ENCODE results near the gene ZNF618.

The ZNF618 gene

GRCh38 chr9:114016101-114016500 is 140.0 kb downstream of the ZNF618 start:
- TF ChIP-seq, protein P1, sequence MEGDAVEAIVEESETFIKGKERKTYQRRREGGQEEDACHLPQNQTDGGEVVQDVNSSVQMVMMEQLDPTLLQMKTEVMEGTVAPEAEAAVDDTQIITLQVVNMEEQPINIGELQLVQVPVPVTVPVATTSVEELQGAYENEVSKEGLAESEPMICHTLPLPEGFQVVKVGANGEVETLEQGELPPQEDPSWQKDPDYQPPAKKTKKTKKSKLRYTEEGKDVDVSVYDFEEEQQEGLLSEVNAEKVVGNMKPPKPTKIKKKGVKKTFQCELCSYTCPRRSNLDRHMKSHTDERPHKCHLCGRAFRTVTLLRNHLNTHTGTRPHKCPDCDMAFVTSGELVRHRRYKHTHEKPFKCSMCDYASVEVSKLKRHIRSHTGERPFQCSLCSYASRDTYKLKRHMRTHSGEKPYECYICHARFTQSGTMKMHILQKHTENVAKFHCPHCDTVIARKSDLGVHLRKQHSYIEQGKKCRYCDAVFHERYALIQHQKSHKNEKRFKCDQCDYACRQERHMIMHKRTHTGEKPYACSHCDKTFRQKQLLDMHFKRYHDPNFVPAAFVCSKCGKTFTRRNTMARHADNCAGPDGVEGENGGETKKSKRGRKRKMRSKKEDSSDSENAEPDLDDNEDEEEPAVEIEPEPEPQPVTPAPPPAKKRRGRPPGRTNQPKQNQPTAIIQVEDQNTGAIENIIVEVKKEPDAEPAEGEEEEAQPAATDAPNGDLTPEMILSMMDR (conservative IDR thresholded peaks at IDR 0.05; ENCODE audit: low read depth) = no peak
- ChIA-PET POLR2A (ENCODE audit: low non-redundant PET) (no interaction called here), CTCF (no interaction called here)
- no peak for DNase-seq (ENCODE audit: low spot score)
- H3K27ac ChIP-seq = no peak overlapping the region

DNA sequence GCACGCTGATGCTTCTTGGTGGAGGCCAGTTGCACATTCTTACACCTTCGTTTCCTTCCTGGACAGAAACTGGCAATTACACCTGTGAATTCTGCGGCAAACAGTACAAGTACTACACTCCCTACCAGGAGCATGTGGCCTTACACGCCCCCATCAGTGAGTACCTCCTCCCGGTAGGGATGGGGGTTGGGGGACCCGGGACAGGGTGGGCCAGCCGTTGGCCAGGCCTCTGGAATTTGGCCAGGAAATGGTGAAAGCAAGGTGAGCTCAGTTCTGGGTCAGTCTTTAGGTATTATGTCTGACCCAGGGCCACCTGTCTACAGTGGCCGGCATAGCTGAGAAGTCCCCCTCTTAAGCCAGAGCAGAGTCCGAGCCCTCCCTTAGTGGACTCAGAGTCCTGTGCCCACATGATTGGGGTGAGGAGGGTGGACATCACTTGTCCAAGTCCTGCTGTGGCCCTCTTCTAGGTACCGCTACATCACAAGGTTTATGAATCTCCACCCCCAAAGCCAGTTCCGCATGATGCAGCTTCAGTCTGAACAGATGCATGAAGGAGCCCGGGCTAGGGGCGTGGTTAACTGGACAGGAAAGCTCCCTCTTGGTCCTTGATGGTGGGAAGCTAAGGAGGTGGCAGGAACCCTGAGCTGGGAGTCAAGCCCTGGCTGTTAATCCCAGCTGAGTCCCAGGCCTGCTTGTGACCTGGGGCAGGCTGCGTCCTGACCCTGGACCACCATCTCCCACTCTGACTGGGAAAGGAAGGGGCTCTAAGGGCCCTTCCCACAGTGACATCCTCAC is 140.7 kb downstream of the ZNF618 start:
- no peak for DNase-seq (ENCODE audit: low spot score)
- POLR2A ChIA-PET (ENCODE audit: low non-redundant PET) = no interaction called here
- TF ChIP-seq, protein P1 (conservative IDR thresholded peaks at IDR 0.05; ENCODE audit: low read depth) = no peak
- CTCF ChIA-PET = interaction anchor here (0.6 to 0.7 kb wide), 3 partner anchors 17 to 90 kb away, joined by 3 read pairs; no protein-coding TSS in a partner anchor
- H3K27ac ChIP-seq = no peak overlapping the region

GRCh38 chr9:114017741-114018715 is 141.9 kb downstream of the ZNF618 start:
- POLR2A ChIA-PET (ENCODE audit: low non-redundant PET) = no interaction called here
- H3K27ac ChIP-seq = no peak overlapping the region
- CTCF ChIA-PET = interaction anchor here (0.5 to 0.7 kb wide), 4 partner anchors 10 to 159 kb away, joined by 3 to 5 read pairs (median 3); no protein-coding TSS in a partner anchor
- TF ChIP-seq, protein P1 (conservative IDR thresholded peaks at IDR 0.05; ENCODE audit: low read depth) = no peak
- DNase-seq (ENCODE audit: low spot score) = no peak

DNA sequence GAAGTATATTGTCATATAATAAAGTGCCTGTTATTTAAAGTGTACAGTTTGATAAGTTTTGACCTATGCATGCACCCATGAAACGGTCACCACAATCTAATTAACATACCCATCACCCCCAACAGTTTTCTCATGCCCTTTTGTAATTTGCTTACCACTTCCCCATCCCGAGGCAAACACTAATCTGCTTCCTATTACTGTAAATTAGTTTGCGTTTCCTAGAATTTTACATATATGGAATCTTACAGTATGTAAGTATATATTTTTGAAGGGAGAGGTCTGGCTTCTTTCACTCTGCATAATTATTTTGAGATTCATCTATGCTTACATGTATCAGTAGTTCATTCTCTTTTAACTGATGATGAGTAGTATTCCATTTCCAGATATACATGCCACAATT is 145.5 kb downstream of the ZNF618 start:
- POLR2A ChIA-PET (ENCODE audit: low non-redundant PET) = no interaction called here
- no peak for DNase-seq (ENCODE audit: low spot score)
- CTCF ChIA-PET = no interaction called here
- TF ChIP-seq, protein P1 (conservative IDR thresholded peaks at IDR 0.05; ENCODE audit: low read depth) = no peak
- no peak overlapping the region for H3K27ac ChIP-seq

GRCh38 chr9:114023961-114024360 is 147.9 kb downstream of the ZNF618 start:
- TF ChIP-seq, protein P1 (conservative IDR thresholded peaks at IDR 0.05; ENCODE audit: low read depth) = no peak
- DNase-seq (ENCODE audit: low spot score) = no peak
- ChIA-PET CTCF (interaction anchor here (0.7 to 1.3 kb wide), 3 partner anchors 21 to 478 kb away, joined by 3 to 4 read pairs (median 4); no protein-coding TSS in a partner anchor), POLR2A (ENCODE audit: low non-redundant PET) (no interaction called here)
- H3K27ac ChIP-seq = no peak overlapping the region

- DNase-seq (ENCODE audit: low spot score) = no peak
- CTCF ChIA-PET = interaction anchor here (0.8 kb wide), 1 partner anchor 14 kb away, joined by 3 read pairs; no protein-coding TSS in a partner anchor
- TF ChIP-seq, protein P1 (conservative IDR thresholded peaks at IDR 0.05; ENCODE audit: low read depth) = no peak
- POLR2A ChIA-PET (ENCODE audit: low non-redundant PET) = no interaction called here
- H3K27ac ChIP-seq = no peak overlapping the region
These were observed 149.2 kb downstream of the ZNF618 start for GRCh38 chr9:114025196-114025753.
